GM12864 (cell line): ENCODE data around the gene TYW5.

Experiments used
- DNase-seq: peaks from one replicate; pipeline ENCODE4 v3.0.0-alpha.2; 2011; ENCODE audit warnings: low read depth
- H3K4me3 ChIP-seq: 2 replicates; pipeline ENCODE4 v1.5.1; 2011; ENCODE audit warnings: mild to moderate bottlenecking, low read depth, low read length, control low read depth
- CTCF ChIP-seq: IDR thresholded peaks from 2 replicates; pipeline ENCODE4 v1.5.1; 2011; ENCODE audit warnings: low read depth, mild to moderate bottlenecking, moderate library complexity, low read length, control low read depth, inconsistent platforms; ENCODE audit errors: missing control alignments

Gene TYW5

GRCh38 chr2:199984755-199985154 is 29.5 kb upstream of the TYW5 start:
- no peak overlapping the region for H3K4me3 ChIP-seq
- no peak for DNase-seq
- TF ChIP-seq CTCF, result no peak

DNA sequence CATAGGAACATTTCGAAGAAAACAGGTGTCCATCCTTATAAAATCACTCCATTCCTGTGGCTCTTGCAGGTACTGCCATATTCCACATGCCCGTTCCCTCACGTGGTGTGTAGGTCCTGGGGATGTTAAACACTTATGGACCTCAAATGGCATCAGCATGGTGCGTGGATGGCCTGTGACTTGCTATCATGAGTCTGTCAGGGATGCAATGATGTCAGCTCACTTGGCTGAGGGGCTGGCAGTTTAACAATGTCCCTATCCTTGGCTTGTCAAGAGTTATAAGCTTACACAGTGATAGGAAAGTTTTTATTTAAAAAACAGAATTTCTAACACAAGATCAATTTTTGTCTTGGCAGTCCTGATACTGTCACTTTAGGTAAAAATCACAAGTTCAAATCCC is 28.9 kb upstream of the TYW5 start:
- H3K4me3 ChIP-seq, result no peak overlapping the region
- TF ChIP-seq CTCF, result no peak
- no peak for DNase-seq

DNA sequence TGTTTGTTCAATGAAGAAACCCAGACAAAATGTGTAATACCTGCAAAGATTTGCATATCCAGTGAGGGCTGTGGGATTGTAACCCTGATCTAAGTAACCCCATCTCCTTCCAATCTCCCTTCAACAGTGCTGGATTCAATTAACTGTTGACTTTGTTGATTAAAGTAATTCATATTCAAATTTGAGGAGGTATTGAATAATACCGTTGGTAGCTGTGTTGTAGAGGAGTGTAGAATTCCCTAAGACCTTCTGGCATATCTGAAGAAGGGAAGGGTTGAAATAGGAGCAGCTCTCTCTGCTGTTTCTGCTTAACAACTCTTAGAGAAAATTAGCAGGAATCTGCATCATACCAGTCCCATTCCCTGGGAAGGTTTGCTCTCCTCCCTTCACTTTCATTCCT is 28.2 kb upstream of the TYW5 start:
- TF ChIP-seq CTCF, result no peak
- no peak for DNase-seq

DNA sequence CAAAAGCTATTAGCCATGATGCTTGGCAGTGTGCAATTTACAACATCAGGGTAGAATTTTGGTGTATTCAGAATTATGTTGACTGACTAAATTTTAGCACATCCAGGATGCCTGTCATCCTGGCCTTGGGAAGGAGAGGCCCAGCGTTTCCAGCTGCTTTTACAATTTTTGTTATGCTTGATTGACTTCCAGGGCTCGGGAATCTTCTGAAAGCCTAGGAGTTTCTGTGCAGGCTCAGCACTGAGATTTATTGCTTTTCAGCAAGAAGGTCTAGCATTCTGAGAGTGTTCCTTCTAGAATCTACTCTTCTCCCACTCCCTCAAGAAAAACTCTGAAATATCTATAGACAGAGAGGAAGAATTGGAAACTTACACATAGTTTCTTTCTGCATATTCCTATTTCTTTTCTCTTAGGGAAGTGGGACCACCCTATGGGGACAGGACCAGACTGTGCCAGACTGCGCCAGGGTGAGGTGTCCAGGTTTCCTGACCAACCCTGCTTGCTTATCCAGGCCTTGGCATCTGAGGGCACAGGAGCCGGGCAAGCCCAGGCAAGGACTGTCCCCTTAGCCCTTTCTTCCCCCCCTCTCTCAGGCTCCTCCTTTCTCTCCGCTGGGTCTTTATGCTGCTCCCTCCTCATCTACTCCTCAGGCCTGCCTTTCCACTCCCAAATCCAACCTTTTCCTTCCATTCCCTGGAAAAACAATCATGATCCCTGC is 27.0 kb upstream of the TYW5 start:
- H3K4me3 ChIP-seq, result no peak overlapping the region
- no peak for TF ChIP-seq CTCF
- DNase-seq, result no peak

More for the DNA sequence above, 28.2 kb upstream of the TYW5 start:
- H3K4me3 ChIP-seq, result no peak overlapping the region

- H3K4me3 ChIP-seq, result no peak overlapping the region
- peak; percentile 26 for DNase-seq
- TF ChIP-seq CTCF, result peak; percentile 65
These were observed 24.7 kb upstream of the TYW5 start for GRCh38 chr2:199979832-199980628.

- no peak for TF ChIP-seq CTCF
- DNase-seq, result no peak
- no peak overlapping the region for H3K4me3 ChIP-seq
These were observed 24.1 kb upstream of the TYW5 start for GRCh38 chr2:199979398-199979797.
